NK-92 (cell line): ENCODE data around the gene SF3B3.
"Not testable (repeated sequence)": the region's sequence is repeated elsewhere in the genome, so short reads cannot be mapped to it uniquely, and the experiment has no call there.

Source experiments
- DNase-seq: peaks from one replicate; lab custom pipeline; 2025; ENCODE audit not compliant: unreplicated experiment; lab: John Stamatoyannopoulos, UW

SF3B3 gene

DNA sequence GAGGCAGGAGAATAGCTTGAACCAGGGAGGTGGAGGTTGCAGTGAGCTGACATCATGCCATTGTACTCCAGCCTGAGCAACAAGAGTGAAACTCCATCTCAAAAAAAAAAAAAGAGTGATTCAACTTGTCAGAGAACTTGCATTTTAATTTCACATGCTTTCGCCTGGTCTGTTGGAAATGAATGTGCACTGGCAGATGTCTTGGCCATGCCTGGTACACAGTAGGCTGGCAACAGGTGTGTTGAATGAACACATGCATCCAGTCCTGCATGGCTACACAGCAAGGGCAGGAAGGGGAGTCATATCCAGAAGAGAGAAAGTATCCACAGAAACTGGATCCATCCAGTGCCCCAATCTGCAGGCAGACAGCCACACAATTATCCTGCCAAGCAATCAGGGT is 11.8 kb upstream of the SF3B3 start:
- DNase-seq: no peak

DNA sequence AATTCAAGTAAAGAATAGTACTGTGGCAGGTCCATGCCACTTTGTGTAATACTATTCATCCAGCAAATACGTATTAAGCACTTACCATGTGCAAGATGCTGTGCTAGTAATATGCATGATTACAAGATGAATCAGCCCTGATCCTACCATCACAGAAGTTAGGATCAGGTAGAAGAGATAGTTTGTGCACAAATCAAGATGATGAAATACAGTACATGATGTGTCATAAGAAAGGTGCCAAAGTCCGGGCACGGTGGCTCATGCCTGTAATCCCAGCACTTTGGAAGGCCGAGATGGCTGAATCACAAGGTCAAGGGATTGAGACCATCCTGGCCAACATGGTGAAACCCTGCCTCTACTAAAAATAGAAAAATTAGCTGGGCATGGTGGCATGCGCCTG is 11.2 kb upstream of the SF3B3 start:
- no peak for DNase-seq

DNA sequence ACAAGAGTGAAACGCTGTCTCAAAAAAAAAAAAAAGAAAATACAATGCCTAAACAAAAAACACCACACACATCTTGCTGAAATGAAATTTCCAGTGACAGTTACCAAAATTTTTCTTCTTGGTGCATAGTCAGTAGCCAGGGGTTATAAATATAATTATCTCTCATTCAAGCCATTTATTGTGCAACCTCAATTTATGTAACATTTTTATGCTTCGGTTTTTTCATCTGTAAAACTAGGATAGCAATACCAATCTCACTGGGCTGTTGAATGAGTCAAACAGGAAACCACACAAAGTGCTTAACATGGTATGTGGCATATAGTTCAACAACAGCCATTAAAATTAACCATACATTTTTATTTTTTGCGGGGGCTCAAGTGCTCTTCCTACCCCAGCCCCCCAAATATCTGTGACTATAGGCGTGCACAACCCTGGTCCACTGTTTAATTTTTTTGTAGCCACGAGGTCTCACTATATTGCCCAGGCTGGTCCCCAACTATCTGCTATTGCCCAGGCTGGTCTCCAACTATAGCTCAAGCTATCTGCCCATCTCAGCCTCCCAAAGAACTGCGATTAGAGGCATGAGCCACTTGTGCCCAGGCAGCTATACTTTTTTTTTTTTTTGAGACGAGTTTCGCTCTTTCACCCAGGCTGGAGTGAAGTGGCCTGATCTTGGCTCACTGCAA is 2.9 kb upstream of the SF3B3 start:
- no peak for DNase-seq

DNA sequence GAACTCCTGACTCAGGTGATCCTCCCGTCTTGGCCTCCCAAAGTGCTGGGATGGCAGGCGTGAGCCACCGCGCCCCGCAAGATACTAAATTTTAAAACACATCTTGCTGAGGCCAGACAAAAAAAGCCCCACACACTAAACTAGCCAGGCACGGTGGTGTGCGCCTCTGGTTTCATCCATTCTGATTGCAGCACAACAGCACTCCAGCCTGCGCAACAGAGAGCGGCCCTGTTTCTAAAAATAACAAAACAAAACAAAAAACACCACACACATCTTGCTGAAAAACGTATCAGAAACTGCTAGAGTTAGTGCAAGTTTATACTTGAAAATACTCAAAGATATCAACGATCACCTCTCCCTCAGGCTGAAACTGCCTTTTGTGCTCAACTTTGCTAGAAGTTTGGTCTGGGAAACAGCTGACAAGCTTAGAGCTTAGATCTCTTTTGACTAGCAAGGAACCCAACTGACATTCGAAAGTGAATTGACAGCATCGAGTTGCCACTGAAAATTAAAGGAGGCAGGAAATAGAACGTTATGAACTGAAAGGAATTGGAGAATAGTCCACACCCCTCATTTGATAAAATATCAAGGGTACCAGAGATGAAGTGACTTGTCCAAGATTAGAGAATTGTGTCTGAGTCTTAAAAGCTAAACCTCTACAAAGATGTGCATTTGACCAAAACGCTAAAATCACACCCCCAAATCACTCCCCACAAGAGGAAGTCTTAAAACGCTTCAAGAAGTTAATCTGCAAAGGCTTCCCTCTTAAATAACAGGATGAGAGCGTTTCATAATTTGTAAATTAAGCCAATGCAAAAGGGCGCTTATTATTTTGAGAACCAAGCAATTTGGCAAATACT is 1.2 kb upstream of the SF3B3 start:
- no peak for DNase-seq

DNA sequence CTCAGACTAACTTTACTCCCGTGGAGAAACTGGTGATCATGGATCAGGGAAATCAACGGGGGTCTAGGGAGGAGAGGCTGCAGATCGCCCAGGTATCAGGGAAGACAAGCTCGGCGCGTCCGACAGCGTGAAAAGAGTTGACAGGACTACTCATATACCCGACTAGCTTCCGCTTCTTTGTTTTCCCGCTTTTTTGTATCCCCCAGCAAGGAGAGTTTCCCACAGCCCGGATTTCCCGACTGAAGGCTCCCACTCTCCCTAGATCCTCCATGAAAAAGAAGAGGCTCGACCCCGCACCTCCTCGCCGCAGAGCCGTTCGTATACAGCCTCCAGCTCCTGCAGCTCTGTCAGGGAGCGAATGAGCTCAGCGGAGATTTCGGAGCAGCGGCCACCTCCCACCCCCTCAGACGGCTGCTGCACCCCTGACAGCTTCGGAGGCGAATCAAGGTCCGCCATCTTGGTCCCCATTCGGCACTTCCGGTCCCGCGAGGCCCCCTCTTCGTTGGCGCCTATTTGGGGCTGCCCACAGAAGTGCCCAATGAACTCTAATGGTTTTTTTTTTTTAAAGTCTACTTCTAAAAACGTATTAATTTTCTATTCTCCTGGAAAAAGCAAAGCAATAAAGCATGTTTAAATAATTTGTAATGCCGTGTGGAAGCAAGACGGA is 407 bp upstream of the SF3B3 start, which contains the start of gene COG4:
TSS of gene COG4 (minus strand) at position 479 of the 667 bp plus-strand sequence. CDS start at position 468, 11 bp downstream.
- DNase-seq: peak; percentile 25

DNA sequence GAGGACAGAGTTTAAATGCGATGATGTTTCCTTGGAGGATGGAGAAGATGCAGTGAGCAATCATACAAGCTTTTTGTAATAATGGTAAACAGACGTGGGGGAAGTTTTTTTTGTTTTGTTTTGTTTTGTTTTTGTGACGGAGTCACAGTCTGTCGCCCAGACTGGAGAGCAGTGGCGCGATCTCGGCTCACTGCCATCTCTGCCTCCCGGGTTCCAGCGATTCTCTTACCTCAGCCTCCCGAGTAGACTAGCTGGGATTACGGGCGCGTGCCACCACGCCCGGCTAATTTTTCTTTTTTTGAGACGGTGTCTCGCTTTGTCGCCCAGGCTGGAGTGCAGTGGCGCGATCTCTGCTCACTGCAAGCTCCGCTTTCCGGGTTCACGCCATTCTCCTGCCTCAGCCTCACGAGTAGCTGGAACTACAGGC is 796 bp downstream of the SF3B3 start:
- not testable (repeated sequence) for DNase-seq

DNA sequence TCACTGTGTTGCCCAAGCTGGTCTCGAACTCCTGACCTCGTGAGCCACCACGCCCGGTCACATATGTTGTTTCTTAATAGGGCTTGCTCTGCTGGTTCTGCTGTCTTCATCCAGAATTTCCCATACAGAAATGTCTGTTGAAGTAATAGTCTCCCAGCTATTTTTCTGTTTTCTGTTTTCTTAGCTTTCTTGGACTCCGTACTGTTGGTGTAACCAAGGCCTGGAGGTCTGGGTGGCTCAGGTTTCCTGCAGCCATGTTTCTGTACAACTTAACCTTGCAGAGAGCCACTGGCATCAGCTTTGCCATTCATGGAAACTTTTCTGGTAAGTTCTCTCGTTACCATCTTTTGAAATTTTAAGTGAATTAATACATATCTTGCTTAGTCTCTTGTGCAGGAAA is 2.8 kb downstream of the SF3B3 start:
- no peak for DNase-seq

DNA sequence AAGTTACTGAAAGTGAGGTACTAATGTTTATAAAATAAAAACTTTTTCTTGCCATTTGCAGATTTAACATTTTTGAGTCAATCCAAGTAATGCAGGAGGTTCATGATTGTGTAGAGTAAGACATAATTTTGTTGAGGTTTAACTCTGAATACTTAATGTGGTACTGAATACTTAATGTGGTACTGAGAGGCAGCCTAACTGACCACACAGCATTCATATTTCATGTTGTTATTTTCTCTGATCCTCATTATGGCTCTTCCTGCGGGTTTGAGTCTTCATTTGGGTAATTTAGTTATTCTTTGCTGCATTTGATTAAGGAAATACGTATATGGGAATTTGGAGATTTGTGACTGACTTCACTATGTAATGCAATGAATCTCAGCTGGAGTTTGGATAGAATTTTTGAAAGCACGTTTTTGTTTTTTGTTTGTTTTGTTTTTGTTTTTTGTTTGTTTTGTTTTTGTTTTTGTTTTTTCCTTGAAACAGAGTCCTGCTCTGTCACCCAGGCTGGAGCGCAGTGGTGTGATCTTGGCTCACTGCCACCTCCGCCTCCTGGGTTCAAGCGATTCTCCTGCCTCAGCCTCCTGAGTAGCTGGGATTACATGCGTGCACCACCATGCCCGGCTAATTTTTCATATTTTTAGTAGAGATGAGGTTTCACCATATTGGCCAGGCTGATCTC is 3.8 kb downstream of the SF3B3 start:
- no peak for DNase-seq

DNA sequence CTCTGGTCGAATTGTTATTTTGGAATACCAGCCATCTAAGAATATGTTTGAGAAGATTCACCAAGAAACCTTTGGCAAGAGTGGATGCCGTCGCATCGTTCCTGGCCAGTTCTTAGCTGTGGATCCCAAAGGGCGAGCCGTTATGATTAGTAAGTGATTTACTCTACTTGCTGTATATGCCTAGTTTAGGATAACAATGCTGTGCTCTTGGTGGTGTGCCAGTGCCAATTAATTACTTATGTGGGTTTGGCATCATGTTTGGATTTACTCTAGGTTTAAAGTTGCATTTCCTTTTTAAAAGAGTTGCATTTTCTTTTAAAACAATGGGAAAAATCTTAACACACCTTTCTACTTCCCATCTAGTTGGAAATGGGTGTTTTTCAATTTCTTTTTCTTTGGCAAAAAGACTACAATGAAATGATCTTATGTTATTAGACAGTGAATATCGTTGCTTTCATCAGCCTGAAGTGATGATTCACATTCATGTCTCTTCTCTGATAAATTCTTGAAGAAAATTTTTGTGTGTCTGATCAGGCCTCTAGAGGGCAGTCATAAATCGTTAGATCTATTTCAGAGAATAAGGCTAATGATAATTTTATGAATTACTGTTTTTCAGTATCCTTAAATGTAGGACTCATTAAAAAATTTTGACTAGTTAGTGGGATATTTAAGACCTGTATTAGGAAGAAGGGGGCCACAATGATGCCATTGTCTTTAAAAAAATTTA is 5.6 kb downstream of the SF3B3 start:
- DNase-seq: no peak

DNA sequence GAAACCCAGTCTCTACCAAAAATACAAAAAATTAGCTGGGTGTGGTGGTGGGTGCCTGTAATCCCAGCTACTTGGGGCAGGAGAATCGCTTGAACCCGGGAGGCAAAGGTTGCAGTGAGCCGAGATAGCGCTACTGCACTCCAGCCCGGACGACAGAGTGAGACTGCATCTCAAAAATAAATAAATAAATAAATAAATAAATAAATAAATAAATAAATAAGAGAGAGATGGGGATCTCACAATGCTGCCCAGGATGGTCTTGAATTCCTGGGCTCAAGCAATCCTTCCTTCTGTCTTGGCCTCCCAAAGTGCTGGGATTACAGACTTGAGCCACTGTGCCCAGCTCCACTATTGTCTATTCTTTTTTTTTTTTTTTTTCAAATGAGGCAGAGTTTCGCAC is 6.3 kb downstream of the SF3B3 start:
- DNase-seq: not testable (repeated sequence)

DNA sequence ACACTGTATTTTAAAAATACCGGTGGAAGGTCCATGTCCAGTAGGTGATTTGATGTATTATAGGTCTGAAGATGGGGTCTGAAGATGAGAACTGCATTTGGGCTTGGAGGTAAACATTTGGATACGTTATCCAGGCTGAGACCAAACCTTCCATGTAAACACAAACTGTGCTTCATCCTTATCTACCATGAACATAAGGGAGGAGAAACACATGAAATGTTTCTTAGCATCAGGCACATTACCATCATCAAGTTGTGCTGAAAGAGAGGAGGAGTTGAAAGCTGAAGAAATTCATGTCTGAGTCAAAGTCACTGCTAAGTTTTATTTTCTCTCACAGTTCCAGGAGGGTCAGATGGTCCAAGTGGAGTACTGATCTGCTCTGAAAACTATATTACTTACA is 11.4 kb downstream of the SF3B3 start:
- no peak for DNase-seq

DNA sequence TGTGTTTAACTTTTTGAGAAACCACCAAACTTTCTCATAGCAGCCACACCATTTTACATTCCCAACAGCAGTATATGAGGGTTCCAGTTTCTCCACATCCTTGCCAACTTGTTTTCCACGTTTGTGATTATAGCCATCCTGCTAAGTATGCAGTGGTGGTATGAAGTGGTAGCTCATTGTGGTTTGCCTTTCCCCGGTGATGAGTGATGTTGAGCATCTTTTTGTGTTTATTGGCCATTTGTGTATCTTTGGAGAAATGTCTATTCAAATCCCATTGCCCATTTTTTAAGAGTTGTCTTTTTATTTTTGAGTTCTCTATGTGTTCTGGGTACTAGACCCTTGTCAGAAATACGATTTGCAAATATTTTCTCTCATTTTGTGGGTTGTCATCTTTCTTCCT is 17.4 kb downstream of the SF3B3 start:
- no peak for DNase-seq

DNA sequence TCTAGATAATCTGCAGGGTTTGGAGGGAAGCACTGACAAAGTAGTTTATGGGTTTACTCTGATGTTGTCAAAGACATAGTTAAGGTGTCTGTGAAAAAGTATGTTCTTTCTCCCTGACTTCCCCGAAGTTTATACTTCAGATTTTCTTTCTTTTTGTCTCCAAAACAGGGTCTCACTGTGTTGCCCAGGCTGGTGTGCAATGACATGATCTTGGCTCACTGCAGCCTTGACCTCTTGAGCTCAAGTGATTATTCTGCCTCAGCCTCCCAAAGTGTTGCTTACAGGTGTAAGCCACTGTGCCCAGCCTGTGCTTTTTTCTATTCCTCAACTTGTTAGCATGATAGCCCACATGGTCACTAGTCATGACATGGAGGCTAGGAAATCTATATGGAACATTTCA is 20.9 kb downstream of the SF3B3 start:
- no peak for DNase-seq

DNA sequence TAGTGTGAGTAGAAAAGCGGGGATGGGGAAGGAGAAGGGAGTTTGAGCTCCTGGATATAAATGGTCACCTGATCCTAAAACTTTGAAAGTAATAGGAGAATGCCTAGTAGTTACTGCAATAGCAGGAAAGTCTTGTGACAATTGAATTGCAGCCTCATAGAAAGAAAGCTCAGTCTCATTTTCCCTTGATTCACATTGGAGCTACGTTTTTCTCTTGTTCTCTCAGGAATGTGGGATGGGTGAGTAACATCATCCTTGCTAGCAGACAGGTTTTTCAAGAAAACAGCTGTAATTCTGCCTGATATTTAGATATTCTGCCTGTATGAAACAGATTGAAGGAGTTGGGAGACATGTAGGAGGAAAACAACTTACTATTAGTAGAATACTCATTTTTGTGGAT is 25.3 kb downstream of the SF3B3 start:
- DNase-seq: no peak

DNA sequence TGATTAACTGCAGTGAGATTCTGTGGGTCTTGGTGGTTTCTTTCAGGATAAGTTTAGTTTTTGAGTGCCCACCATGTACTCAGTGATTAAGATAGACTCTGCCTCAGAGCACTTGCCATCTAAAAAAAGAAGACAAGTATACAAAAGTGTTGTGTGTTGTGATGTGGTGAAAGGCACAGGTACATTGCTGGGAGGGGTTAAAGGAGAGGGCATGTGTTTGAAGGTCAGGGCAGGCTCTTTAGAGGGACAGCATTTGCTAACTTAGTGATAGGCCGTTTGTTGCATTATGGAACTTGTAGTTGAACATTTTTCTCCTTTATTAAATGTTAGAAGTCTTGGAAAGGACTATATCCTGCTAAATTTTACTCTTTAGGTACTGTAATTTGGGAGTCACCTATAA is 26.5 kb downstream of the SF3B3 start:
- no peak for DNase-seq

DNA sequence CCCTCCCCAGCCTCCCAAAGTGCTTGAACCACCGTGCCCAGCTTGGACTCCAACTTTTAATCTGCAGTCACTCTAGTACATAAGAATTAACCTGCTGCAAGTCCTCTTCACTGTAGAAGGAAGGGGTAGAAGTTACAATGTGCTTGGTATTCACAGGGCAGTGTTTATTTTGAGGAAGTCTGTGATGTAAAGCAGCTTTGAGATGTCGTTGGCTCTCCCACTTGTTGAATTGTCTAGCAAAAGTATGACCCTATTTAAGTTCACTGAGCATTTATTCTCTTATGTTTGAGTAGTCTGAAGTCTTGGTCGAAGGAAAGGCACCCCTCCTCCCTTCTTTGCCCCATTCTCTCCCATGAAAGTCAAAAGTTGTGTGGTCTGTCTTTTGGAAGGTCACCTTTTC is 28.2 kb downstream of the SF3B3 start:
- no peak for DNase-seq

DNA sequence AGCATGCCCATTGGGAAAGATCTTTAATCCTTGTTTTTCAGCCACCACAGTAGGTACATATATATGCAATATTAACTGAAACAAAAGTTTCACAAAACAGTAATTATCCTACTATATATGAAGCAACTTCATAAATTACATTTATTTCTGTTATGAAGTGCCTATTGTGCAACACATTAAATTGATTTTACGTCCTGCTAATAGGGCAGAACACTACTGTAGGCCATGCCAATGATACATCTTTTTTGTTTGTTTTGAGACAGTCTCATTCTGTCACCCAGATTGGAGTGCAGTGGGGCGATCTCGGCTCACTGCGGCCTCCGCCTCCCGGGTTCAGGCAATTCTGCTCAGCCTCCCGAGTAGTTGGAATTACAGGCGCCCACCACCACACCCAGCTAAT is 29.1 kb downstream of the SF3B3 start:
- no peak for DNase-seq

DNA sequence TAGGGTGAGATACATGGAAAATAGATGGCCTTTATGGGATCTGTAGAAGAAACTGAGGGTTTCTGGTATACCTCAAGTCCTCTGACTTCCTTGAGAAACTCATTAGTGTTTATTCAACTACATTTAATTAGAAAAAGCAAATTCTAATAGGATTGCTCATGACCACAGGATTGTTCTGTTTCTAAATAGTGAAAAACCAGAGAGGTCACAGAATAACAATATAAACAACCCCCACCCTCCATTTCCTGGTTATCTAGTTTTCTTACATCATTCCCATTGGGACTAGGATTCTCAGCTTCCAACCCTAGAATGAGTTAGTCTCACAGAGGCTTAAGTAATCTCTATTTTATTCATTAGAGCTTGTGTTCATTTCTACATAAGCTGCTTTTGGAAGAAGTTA is 30.0 kb downstream of the SF3B3 start:
- no peak for DNase-seq

DNA sequence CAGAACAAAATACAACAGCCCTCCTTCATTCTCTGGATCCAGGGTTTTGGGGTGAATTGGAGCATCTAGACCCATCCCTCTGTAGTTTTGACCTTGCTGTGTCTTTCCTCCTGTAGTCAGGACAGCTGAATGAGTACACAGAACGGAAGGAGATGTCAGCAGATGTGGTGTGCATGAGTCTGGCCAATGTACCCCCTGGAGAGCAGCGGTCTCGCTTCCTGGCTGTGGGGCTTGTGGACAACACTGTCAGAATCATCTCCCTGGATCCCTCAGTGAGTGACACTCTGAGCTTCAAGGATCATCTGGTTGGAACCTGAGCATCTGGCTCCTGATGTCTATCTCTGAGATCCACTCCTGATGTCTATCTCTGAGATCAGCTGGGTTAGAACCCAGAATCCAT is 32.4 kb downstream of the SF3B3 start:
- DNase-seq: no peak

DNA sequence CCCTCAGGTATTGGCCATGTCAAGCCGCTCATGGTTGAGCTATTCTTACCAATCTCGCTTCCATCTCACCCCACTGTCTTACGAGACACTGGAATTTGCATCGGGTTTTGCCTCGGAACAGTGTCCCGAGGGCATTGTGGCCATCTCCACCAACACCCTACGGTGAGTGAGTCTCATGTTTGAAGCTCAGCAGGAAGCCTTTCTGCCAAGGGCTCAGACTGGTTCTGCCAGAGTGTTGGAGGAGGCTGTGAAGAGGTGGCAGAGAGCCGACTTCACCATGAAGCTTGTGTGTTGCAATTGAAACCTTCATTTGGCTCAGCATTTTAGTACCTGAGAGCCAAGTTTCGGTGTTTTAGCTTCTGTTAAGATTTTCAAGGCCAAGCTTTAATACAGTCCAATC is 38.0 kb downstream of the SF3B3 start:
- no peak for DNase-seq

DNA sequence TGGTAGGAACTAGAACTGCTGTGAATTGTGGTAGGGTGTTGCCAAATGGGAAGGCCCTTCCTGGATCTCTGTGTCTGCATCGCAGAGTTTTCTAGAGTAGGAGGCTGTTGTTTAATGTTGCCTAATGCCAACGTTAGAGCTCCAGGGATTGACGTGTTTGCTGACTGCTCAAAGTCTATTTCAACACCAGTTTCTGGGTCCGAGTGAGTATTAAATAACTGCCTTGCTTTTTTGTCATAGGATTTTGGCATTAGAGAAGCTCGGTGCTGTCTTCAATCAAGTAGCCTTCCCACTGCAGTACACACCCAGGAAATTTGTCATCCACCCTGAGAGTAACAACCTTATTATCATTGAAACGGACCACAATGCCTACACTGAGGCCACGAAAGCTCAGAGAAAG is 40.0 kb downstream of the SF3B3 start:
- no peak for DNase-seq
